Astrocyte (in vitro differentiated cells and primary cell): ENCODE results near the gene CTSW.

ENCODE experiments used
- CTCF ChIP-seq: IDR thresholded peaks from 2 replicates; pipeline ENCODE4 v1.5.1; 2011; ENCODE audit warnings: low read depth, mild to moderate bottlenecking, inconsistent platforms, low read length, moderate library complexity; ENCODE audit not compliant: insufficient read depth
- EZH2 ChIP-seq: IDR thresholded peaks from 2 replicates; pipeline ENCODE4 v1.6.1; 2012; ENCODE audit warnings: mild to moderate bottlenecking, low read length, inconsistent platforms; ENCODE audit not compliant: insufficient read depth

GRCh38 chr11:65842144-65842543, 37.5 kb upstream of the CTSW start:
- TF ChIP-seq CTCF (no peak), EZH2 (no peak)
